ENCODE measurements around the gene CEP89.

The CEP89 gene

DNA sequence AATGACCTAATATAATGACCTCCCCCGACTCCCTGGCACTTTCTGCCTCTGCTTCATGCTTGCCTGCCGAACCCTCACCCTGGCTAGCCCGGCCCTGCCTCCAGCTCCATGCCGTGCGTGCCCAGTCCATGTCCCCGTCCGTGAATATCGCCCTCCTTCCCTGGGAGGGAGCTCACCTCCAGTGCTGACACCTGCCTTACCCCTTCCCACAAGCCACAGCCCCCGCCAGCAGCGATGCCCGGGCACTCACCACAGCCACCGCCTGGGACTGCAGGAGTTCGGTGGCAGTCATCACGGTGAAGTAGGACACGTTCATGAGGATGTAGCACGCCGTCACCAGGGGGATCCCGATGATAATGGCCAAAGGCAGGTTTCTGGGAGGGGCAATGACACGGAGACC, 112.2 kb downstream of the CEP89 start:
- H3K9me3 ChIP-seq (ENCODE audit: insufficient read depth, low read depth, low read length): no peaks in the 10 kb centered on the region
- H3K27me3 ChIP-seq (ENCODE audit: insufficient read depth, low read length, poor library complexity, severe bottlenecking): no peaks in the 10 kb centered on the region
- no peaks in the 10 kb centered on the region for H3F3A ChIP-seq (ENCODE audit: low read depth)
- no peak overlapping the region for H3K4me2 ChIP-seq (ENCODE audit: low read depth, low read length, poor library complexity, severe bottlenecking)
- no peaks in the 10 kb centered on the region for H3K4me1 ChIP-seq (ENCODE audit: insufficient read depth, low read length, poor library complexity, severe bottlenecking)
- H4K20me1 ChIP-seq (ENCODE audit: insufficient read depth, low read length, poor library complexity, severe bottlenecking): no peaks in the 10 kb centered on the region
- H3K79me2 ChIP-seq (ENCODE audit: insufficient read depth, low read length): no peaks in the 10 kb centered on the region
- no peak overlapping the region for H2AFZ ChIP-seq (ENCODE audit: low read length)
- H3K9me2 ChIP-seq (replicated peaks; ENCODE audit: low read depth, low read length): no peaks in the 10 kb centered on the region
- no peak for TF ChIP-seq EZH2phosphoT487 (IDR thresholded peaks at IDR 0.05; ENCODE audit: borderline replicate concordance)
- TF ChIP-seq, protein P1, sequence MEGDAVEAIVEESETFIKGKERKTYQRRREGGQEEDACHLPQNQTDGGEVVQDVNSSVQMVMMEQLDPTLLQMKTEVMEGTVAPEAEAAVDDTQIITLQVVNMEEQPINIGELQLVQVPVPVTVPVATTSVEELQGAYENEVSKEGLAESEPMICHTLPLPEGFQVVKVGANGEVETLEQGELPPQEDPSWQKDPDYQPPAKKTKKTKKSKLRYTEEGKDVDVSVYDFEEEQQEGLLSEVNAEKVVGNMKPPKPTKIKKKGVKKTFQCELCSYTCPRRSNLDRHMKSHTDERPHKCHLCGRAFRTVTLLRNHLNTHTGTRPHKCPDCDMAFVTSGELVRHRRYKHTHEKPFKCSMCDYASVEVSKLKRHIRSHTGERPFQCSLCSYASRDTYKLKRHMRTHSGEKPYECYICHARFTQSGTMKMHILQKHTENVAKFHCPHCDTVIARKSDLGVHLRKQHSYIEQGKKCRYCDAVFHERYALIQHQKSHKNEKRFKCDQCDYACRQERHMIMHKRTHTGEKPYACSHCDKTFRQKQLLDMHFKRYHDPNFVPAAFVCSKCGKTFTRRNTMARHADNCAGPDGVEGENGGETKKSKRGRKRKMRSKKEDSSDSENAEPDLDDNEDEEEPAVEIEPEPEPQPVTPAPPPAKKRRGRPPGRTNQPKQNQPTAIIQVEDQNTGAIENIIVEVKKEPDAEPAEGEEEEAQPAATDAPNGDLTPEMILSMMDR (conservative IDR thresholded peaks at IDR 0.05; ENCODE audit: low read length): no peak
- H3K9ac ChIP-seq (ENCODE audit: low read depth, low read length, poor library complexity, severe bottlenecking): no peak overlapping the region
- no peak overlapping the region for H3K4me3 ChIP-seq (ENCODE audit: low read length, poor library complexity, severe bottlenecking)
- no peaks in the 10 kb centered on the region for H3K36me3 ChIP-seq (ENCODE audit: insufficient read depth, low read length)

DNA sequence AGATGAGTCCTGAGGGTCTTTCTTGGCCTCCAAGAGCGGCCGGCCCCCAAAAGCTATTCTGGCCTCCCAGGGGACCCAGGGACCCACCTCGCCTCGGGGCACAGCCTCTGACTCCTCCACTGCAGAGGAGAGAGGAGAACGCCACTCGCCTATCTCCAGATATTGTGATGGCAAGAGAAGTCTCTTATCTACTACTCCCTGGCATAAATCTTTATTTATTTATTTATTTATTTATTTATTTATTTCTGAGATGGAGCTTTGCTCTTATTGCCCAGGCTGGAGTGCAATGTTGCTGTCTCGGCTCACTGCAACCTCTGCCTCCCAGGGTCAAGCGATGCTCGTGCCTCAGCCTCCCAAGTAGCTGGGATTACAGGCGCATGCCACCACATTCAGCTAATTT, 113.2 kb downstream of the CEP89 start:
- TF ChIP-seq, protein P1 (conservative IDR thresholded peaks at IDR 0.05; ENCODE audit: low read length): no peak
- TF ChIP-seq EZH2phosphoT487 (IDR thresholded peaks at IDR 0.05; ENCODE audit: borderline replicate concordance): no peak
- Histone ChIP-seq H3K4me1 (ENCODE audit: insufficient read depth, low read length, poor library complexity, severe bottlenecking) (no peaks in the 10 kb centered on the region), H3K36me3 (ENCODE audit: insufficient read depth, low read length) (no peaks in the 10 kb centered on the region), H3K27me3 (ENCODE audit: insufficient read depth, low read length, poor library complexity, severe bottlenecking) (no peaks in the 10 kb centered on the region), H3K4me3 (ENCODE audit: low read length, poor library complexity, severe bottlenecking) (no peak overlapping the region), H3K79me2 (ENCODE audit: insufficient read depth, low read length) (no peaks in the 10 kb centered on the region), H3F3A (ENCODE audit: low read depth) (no peaks in the 10 kb centered on the region), H4K20me1 (ENCODE audit: insufficient read depth, low read length, poor library complexity, severe bottlenecking) (no peaks in the 10 kb centered on the region), H2AFZ (ENCODE audit: low read length) (no peak overlapping the region), H3K9me2 (replicated peaks; ENCODE audit: low read depth, low read length) (no peaks in the 10 kb centered on the region), H3K4me2 (ENCODE audit: low read depth, low read length, poor library complexity, severe bottlenecking) (no peak overlapping the region), H3K9me3 (ENCODE audit: insufficient read depth, low read depth, low read length) (no peaks in the 10 kb centered on the region), H3K9ac (ENCODE audit: low read depth, low read length, poor library complexity, severe bottlenecking) (no peak overlapping the region)

DNA sequence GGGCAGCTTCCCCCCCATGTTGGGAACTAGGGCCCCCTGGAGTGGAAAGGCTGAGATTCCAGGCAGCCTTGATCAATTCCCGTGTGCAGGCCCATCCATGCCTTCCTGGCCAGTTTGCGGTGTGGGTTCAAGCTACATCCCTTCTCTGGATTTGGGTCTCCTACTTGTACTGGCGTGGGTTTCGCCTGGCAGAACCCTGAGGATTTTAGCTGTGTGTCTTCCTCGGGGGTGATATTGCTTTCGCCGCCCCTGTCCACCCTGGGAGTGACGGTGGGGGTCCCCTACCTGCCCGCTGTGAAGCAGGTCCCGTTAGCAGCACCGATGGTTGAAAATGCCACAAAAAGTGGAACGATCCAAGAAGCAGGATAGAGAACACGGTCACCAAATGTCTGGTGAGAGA, 113.6 kb downstream of the CEP89 start:
- Histone ChIP-seq H3K79me2 (ENCODE audit: insufficient read depth, low read length) (no peaks in the 10 kb centered on the region), H3F3A (ENCODE audit: low read depth) (no peaks in the 10 kb centered on the region), H3K9me3 (ENCODE audit: insufficient read depth, low read depth, low read length) (no peaks in the 10 kb centered on the region), H4K20me1 (ENCODE audit: insufficient read depth, low read length, poor library complexity, severe bottlenecking) (no peaks in the 10 kb centered on the region), H3K36me3 (ENCODE audit: insufficient read depth, low read length) (no peaks in the 10 kb centered on the region), H3K9me2 (replicated peaks; ENCODE audit: low read depth, low read length) (no peaks in the 10 kb centered on the region), H3K27me3 (ENCODE audit: insufficient read depth, low read length, poor library complexity, severe bottlenecking) (no peaks in the 10 kb centered on the region), H3K4me3 (ENCODE audit: low read length, poor library complexity, severe bottlenecking) (no peak overlapping the region), H3K4me2 (ENCODE audit: low read depth, low read length, poor library complexity, severe bottlenecking) (no peak overlapping the region), H3K9ac (ENCODE audit: low read depth, low read length, poor library complexity, severe bottlenecking) (no peak overlapping the region), H3K4me1 (ENCODE audit: insufficient read depth, low read length, poor library complexity, severe bottlenecking) (no peaks in the 10 kb centered on the region), H2AFZ (ENCODE audit: low read length) (no peak overlapping the region)
- no peak for TF ChIP-seq EZH2phosphoT487 (IDR thresholded peaks at IDR 0.05; ENCODE audit: borderline replicate concordance)
- TF ChIP-seq, protein P1 (conservative IDR thresholded peaks at IDR 0.05; ENCODE audit: low read length): no peak
